GM10266 (cell line): ENCODE data around the gene POLN.
"Not testable (repeated sequence)": the region's sequence is repeated elsewhere in the genome, so short reads cannot be mapped to it uniquely, and the experiment has no call there.

Source experiments
- DNase-seq: peaks from one replicate; pipeline ENCODE4 v3.0.0; 2012; ENCODE audit errors: extremely low spot score
- TF ChIP-seq, protein P1 (sequence below): IDR thresholded peaks from 2 replicates; pipeline ENCODE4 v1.5.1; 2012; ENCODE audit warnings: mild to moderate bottlenecking, low read depth; ENCODE audit not compliant: control insufficient read depth, insufficient read depth; ENCODE audit errors: missing control alignments

Gene POLN

GRCh38 chr4:2174061-2174460 is 67.9 kb downstream of the POLN start:
- no peak for DNase-seq
- TF ChIP-seq, protein P1, sequence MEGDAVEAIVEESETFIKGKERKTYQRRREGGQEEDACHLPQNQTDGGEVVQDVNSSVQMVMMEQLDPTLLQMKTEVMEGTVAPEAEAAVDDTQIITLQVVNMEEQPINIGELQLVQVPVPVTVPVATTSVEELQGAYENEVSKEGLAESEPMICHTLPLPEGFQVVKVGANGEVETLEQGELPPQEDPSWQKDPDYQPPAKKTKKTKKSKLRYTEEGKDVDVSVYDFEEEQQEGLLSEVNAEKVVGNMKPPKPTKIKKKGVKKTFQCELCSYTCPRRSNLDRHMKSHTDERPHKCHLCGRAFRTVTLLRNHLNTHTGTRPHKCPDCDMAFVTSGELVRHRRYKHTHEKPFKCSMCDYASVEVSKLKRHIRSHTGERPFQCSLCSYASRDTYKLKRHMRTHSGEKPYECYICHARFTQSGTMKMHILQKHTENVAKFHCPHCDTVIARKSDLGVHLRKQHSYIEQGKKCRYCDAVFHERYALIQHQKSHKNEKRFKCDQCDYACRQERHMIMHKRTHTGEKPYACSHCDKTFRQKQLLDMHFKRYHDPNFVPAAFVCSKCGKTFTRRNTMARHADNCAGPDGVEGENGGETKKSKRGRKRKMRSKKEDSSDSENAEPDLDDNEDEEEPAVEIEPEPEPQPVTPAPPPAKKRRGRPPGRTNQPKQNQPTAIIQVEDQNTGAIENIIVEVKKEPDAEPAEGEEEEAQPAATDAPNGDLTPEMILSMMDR: no peak

- TF ChIP-seq, protein P1: no peak
- DNase-seq: no peak
Observed at GRCh38 chr4:2172627-2173231, 69.2 kb downstream of the POLN start.

GRCh38 chr4:2172161-2172560 is 69.8 kb downstream of the POLN start:
- TF ChIP-seq, protein P1: no peak
- no peak for DNase-seq

DNA sequence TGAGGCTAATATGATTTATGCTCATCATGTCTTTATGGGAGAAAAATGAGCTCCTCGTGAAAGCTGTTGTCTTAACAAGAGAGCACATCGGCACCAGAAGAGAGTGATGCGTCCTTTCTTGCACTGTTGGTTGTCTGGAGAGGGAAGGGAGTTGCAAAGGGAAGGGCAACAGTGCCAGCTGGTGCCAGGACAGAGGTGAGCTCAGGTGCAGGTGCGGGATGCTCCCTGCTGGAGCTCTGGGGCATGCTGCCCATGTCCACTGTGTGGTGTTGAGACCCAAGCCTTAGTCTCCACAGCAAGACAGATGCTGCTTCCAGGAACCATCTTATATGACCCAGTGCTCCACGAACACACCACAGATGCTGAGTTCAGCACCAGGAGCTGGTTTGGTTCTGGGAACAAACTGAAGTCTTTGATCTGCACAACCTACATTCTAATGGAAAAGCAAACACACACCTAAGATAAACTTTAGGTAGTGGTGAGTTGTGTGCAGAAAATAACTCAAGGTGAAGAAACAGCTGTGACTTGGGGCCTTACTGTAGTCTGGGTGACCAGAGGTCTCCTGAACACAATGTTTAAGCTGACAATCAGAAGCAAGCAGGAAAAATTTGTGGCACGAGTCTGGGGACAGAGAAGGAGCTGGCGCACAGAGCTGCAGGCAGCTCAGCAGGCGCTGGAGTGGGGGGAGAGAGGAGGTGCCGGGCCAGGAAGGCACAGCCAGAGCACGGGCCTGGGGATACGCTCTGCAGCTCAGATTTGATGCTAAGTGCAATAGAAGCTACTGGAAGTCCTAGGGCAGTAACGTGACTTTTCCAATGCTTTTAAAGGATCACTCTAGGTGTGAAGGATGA is 73.2 kb downstream of the POLN start:
- no peak for DNase-seq

GRCh38 chr4:2166253-2166652 is 75.7 kb downstream of the POLN start:
- TF ChIP-seq, protein P1: no peak
- DNase-seq: no peak

More for the DNA sequence above, 73.2 kb downstream of the POLN start:
- TF ChIP-seq, protein P1: no peak

GRCh38 chr4:2165391-2165790 is 76.5 kb downstream of the POLN start:
- no peak for DNase-seq
- TF ChIP-seq, protein P1: no peak

GRCh38 chr4:2163311-2163821 is 78.6 kb downstream of the POLN start:
- DNase-seq: no peak
- TF ChIP-seq, protein P1: no peak

DNA sequence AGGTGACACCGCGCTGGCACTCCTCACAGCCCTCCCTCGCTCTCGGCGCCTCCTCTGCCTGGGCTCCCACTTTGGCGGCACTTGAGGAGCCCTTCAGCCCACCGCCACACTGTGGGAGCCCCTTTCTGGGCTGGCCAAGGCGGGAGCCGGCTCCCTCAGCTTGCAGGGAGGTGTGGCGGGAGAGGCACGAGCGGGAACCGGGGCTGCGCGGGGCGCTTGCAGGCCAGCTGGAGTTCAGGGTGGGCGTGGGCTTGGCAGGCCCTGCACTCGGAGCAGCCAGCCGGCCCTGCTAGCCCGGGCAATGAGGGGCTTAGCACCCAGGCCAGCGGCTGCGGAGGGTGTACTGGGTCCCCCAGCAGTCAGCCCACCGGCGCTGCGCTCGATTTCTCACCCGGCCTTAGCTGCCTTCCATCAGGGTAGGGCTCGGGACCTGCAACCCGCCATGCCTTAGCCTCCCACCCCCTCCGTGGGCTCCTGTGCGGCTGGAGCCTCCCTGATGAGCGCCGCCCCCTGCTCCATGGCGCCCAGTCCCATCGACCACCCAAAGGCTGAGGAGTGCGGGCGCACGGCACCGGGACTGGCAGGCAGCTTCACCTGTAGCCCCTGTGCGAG is 80.7 kb downstream of the POLN start:
- DNase-seq: not testable (repeated sequence)
